OCI-LY7 (cell line): Measurements from ENCODE around the gene CERS1.

ENCODE experiments used
- CTCF ChIP-seq: fragments of 200-600 bp; sonication (generic); conservative IDR thresholded peaks from 2 replicates; pipeline ENCODE4 v1.5.1; 2014; ENCODE audit warnings: mild to moderate bottlenecking, antibody characterized with exemption, low read length, moderate library complexity, mixed read lengths
- EZH2phosphoT487 ChIP-seq: fragments of 200-600 bp; sonication (generic); IDR thresholded peaks from 2 replicates; pipeline ENCODE4 v1.6.1; 2018; ENCODE audit warnings: low read depth, borderline replicate concordance, mild to moderate bottlenecking, mixed run types, antibody characterized with exemption, low read length, moderate library complexity, mixed read lengths

DNA sequence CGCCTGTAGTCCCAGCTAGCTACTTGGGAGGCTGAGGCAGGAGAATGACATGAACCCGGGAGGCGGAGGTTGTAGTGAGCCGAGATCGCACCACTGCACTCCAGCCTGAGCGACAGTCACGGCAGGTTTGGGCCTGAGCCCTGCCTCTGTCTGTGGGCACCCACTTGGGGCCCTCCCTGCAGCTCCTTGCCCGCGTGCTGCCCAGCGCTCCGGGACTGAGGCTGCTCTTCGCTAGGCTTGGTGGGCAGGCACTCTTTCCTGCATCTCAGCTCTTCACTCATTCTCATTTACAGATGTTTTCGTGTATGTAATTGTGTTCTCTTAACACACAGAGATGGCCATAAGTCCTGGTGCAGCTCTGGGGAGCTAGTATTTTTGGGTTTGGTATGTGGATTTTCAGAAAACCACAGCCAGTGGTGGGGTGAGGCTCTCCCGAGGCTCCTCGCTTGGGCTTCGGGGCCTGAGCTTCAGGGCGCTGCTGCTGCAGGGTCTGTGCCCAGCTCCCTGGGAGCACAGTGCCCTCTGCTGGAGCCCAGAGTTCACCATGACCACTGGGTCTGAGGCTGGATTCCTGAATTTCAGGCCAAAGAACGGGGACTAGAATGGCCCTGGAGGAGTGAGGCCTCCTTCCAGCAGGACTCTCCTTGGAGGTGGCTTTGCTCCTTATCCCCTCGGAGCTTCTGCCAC is 49.0 kb downstream of the CERS1 start:
- TF ChIP-seq CTCF, result peak; percentile 91
- no peak for TF ChIP-seq EZH2phosphoT487
